ENCODE results near the gene MACROH2A1.
A peak's percentile ranks its signal among the peaks of the same experiment; 100 is the strongest.

MACROH2A1 gene

GRCh38 chr5:135382981-135383380, 16.1 kb downstream of the MACROH2A1 start:
- no peak for TF ChIP-seq CTCF (IDR thresholded peaks at IDR 0.05; ENCODE audit: low read depth, low read length, missing control alignments)
- H3K4me3 ChIP-seq (ENCODE audit: low read depth, low read length), result no peak overlapping the region
- DNase-seq (ENCODE audit: low read depth), result no peak
- in situ Hi-C loops (cut with HindIII; ENCODE audit: low sequenced_read_pairs), result no loop called here

GRCh38 chr5:135382106-135382790, 16.8 kb downstream of the MACROH2A1 start:
- TF ChIP-seq CTCF (IDR thresholded peaks at IDR 0.05; ENCODE audit: low read depth, low read length, missing control alignments), result no peak
- DNase-seq (ENCODE audit: low read depth), result no peak
- H3K4me3 ChIP-seq (ENCODE audit: low read depth, low read length), result no peak overlapping the region
- in situ Hi-C loops (cut with HindIII; ENCODE audit: low sequenced_read_pairs), result no loop called here

GRCh38 chr5:135379046-135379654, 19.9 kb downstream of the MACROH2A1 start:
- no peak overlapping the region for H3K4me3 ChIP-seq (ENCODE audit: low read depth, low read length)
- TF ChIP-seq CTCF (IDR thresholded peaks at IDR 0.05; ENCODE audit: low read depth, low read length, missing control alignments), result no peak
- in situ Hi-C loops (cut with HindIII; ENCODE audit: low sequenced_read_pairs), result no loop called here
- DNase-seq (ENCODE audit: low read depth), result no peak

DNA sequence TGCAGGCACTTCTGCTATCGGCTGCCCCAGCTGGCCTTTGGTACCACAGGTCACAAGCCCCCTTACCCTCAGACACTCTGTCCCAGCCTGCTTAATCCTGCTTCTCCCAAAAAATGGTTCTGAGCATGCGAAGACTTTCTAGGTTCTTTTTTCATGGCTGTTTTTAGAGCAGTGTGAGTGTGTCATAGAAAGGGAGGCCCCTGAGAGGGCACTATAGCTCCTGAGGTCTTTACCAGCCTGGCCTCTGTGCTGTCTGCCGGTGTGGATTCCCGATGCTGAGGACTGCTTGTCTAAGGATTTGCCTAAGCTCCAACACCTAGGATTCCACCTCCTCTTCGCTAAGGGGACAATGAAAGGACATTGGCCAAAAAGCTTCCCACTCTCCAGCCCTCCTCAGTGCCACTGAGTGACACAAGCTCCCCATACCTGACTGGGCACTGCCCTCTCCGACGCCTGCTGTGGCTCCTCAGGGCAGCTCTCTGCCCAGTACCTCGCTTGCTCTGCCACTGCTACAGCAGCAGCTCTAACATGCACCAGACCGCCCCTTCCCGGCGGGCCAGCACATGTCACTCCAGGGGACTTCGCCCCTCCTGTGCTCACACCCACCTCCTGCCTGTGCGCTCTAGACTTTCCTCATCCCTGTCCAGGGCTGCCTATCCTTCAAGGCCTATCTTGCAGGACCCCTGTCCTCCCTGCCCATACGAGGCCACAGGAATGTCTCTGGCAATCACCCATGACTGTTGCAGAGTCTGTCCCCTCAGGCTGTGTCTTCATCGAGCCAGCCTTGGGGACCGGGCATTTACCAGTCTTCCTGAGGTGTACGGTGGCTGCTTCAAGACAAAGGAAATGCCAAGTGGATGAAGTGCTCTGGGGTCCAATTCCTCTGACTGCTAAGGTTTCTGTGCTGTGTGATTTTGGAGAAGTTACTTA, 21.0 kb downstream of the MACROH2A1 start:
- in situ Hi-C loops (cut with HindIII; ENCODE audit: low sequenced_read_pairs), result no loop called here

DNA sequence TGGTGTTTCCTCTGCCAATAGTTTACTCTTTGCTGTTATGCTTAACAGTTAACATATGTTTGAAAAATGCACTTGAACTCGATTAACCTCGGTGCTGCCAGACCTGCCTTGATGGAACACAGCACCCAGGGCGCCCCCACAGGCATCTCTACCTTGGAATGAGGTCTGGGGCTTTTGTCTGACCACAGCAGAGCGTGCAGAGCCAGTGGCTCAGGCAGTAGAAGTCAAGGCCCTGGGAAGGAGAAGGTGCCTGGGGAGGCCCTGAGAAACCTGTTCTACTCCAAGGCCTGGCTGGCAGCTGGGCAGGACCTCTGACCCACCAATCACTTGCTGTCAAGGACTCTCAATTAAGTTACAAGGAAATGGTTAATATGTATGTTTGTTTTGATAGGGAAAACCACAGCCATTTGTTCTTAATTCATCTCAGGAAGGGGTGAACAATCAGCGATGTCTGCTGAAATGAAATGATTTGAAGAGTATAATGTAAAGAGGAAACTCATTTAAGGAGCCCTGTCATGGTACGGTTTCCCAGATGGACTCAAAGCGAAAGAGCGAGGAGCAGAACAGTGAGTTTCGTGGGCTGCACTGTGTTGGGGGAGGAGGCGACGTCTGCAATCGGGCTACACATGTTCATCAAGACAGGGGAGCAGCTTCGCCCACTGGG, 21.9 kb downstream of the MACROH2A1 start:
- in situ Hi-C loops (cut with HindIII; ENCODE audit: low sequenced_read_pairs), result no loop called here
- peak; percentile 26 for DNase-seq (ENCODE audit: low read depth)
- no peak overlapping the region for H3K4me3 ChIP-seq (ENCODE audit: low read depth, low read length)
- no peak for TF ChIP-seq CTCF (IDR thresholded peaks at IDR 0.05; ENCODE audit: low read depth, low read length, missing control alignments)

More for the DNA sequence above, 21.0 kb downstream of the MACROH2A1 start:
- DNase-seq (ENCODE audit: low read depth), result no peak
- H3K4me3 ChIP-seq (ENCODE audit: low read depth, low read length), result no peak overlapping the region
- no peak for TF ChIP-seq CTCF (IDR thresholded peaks at IDR 0.05; ENCODE audit: low read depth, low read length, missing control alignments)
